HG03159 (cell line): ENCODE measurements around the gene SYT14.
"Not testable (repeated sequence)": the region's sequence is repeated elsewhere in the genome, so short reads cannot be mapped to it uniquely, and the experiment has no call there.

ENCODE experiments used
- ATAC-seq: cut with Tn5 transposase; IDR thresholded peaks from one replicate; pipeline ENCODE4 v1.9.1; 2021; ENCODE audit warnings: mild to moderate bottlenecking, moderate library complexity; ENCODE audit not compliant: unreplicated experiment

SYT14 gene

DNA sequence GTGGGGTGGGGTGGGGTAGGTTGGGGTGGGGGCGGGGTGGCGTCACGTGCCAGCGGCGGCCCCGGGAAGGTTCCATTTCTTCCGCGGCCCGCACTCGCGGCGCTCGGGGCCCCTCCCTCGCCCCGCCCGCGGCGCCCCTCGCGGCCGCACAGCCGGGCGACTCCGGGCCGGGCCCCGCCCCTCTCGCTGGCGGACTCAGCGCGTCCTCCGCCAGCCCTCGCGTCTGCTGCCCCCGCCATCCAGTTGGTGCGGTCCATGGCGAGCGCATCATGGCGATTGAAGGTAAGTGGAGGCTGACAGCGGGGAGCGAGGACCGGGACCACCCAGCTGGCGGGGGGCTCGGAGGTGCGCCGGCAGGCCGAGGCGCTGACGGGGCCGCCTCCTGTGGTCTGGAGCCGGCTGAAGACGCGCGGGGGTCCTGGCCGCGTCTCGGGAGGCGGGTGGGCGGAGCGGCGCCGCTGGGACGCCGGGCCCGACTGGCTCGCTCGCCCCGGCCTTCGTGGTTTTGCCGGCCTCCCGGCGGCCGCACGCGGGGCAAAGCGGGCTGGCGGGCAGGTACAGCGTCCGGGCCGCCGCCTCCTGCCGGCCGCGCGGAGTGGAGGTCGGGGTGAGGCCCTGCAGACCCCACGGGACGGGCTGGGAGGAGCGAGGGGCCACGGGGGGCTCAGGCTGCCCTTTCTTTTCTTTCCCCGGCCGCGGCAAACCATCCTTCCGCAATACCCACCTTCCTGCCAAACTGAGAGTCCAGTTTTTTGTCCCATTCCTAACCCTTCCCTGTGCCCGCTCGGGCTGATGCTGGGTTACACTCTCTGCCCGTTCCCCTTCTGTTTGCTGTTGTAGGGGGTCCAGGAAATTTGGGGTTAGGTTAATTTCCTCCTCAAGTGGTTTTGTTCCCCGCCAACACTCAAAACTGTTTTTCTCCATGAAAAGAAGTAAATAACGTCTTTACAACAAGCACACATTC lies at the start of gene SYT14:
Gene SYT14 (plus strand): TSS at position 222 of the 964 bp plus-strand sequence. CDS start 48 bp downstream, at position 270.
- ATAC-seq: no peak

DNA sequence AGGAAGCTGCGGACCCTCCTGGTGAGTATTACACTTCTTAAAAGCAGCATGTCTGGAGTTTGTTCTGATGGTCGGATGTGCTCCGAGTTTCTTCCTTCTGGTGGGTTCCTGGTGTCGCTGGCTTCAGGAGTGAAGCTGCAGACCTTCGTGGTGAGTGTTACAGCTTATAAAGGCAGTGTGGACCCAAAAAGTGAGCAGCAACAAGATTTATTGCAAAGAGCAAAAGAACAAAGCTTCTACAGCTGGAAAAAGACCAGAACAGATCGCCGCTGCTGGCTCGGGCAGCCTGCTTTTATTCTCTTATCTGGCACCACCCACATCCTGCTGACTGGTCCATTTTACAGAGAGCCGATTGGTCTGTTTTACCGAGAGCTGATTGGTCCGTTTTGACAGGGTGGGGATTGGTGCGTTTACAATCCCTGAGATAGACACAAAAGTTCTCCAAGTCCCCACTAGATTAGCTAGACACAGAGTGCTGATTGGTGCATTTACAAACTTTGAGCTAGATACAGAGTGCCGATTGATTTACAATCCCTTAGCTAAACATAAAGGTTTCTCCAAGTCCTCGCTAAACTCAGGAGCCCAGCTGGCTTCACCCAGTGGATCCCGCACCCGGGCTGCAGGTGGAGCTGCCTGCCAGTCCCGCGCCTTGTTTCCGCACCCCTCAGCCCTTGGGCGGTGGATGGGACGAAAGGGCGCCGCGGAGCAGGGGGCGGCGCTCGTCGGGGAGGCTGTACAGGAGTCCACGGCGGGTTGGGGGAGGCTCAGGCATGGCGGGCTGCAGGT lies 49.5 kb upstream of the SYT14 start:
- not testable (repeated sequence) for ATAC-seq

DNA sequence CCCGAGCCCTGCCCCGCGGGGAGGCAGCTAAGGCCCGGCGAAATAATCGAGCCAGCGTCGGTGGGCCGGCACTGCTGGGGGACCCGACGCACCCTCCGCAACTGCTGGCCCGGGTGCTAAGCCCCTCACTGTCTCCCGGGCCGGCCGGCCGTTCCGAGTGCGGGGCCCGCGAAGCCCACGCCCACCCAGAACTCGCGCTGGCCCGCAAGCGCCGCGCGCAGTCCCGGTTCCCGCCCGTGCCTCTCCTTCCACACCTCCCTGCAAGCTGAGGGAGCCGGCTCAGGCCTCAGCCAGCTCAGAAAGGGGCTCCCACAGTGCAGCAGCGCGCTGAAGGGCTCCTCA lies 49.0 kb upstream of the SYT14 start:
- ATAC-seq: no peak

DNA sequence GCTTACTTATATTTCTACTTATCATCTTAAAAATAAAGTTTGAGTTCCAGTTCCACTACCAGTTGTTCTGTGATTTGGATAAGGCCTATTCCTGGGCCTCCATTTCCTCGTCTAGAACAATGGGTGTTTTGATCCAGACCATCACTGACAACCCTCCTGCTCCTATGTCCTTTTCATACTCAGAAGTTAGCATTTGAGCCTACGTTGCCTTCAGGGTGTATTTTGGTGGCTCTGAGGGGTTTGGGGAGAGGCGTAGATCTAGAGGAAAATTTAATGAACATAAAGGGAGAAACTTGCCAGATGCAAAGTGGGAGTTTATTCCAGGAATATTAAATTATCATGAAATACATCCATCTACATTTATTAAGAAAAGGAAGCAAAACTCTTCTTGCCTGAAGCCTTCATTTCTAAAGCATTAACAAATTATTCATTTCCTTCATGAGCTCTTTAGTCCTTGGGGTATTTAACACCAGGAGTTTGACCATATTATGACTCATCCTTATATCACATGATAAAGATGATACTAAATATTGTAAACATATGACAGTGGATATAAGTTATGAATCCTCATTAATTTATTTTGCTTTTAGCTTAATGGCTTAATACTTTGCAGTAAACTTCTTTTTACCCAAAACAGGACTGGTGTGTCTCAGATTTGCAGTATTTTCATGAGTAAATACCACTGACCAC lies 47.2 kb upstream of the SYT14 start:
- ATAC-seq: no peak

DNA sequence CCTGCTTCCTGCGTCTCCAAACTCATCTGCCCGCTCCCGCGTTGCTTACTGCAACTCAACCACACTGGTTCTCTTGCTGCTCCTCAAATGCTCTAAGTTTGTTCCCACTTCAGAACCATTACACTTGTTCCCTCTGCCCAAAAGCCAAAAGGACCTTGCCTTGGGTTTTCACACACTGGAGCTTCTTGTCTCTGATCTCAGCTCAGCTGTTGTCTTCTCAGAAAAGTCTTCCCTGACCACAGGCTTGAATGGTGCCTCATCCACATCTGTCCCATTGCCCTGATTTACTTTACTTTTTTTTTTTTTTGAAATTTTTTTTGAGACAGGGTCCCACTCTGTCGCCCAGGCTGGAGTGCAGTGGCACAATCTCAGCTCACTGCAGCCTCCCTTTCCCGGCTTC lies 44.3 kb upstream of the SYT14 start:
- ATAC-seq: no peak

DNA sequence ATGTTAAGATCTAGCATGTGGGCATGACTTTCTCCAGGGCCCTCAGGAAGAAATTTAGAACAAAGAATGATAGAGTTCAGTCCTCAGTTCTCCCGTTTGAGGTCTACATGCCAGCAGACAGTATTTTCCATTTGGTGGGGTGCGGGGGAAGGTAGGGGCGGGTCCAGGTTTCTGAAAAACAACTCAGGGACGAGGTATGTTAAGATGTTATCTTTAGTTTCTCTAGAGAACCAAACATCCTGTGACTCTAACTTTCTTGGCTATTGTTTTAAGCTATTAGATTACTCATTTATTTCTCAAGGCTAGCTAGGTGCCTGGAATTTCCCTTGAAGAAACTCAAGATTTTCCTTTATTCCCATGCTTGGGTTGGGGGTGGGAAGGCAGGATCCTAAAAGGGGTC lies 42.3 kb upstream of the SYT14 start:
- ATAC-seq: no peak

DNA sequence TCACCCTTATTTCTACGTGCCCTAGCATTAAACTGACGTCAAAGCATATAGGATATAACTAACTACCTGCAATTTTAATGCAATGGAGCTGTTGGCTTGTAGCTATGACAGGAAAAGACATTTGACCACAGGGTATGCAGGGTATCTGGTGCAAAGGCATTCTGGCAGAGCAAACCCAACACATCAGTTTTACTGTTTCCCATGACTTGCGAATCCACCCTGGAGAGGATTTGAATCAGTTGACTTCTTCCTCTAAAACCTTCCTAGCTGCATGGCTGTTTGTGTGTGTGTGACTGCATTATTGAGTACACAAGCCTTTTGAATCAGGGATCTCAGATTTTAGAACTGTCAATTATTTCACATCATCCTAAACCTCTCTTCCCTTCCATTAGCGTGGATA lies 41.7 kb upstream of the SYT14 start:
- no peak for ATAC-seq

DNA sequence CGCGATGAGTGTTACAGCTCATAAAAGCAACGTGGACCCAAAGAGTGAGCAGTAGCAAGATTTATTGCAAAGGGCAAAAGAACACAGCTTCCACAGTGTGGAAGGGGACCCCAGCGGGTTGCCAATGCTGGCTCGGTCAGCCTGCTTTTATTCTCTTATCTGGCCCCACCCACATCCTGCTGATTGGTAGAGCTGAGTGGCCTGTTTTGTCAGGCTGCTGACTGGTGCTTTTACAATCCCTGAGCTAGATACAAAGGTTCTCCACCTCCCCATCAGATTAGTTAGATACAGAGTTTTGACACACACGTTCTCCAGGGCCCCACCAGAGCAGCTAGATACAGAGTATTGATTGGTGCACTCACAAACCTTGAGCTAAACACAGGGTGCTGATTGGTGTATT lies 39.7 kb upstream of the SYT14 start:
- not testable (repeated sequence) for ATAC-seq

DNA sequence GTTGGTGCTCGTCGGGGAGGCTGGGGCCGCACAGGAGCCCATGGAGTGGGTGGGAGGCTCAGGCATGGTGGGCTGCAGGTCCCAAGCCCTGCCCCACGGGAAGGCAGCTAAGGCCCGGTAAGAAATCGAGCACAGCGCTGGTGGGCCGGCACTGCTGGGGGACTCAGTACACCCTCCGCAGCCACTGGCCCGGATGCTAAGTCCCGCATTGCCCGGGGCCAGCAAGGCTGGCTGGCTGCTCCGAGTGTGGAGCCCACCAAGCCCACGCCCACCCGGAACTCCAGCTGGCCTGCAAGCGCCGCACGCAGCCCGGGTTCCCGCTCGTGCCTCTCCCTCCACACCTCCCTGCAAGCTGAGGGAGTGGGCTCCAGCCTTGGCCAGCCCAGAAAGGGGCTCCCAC lies 39.2 kb upstream of the SYT14 start:
- ATAC-seq: not testable (repeated sequence)

DNA sequence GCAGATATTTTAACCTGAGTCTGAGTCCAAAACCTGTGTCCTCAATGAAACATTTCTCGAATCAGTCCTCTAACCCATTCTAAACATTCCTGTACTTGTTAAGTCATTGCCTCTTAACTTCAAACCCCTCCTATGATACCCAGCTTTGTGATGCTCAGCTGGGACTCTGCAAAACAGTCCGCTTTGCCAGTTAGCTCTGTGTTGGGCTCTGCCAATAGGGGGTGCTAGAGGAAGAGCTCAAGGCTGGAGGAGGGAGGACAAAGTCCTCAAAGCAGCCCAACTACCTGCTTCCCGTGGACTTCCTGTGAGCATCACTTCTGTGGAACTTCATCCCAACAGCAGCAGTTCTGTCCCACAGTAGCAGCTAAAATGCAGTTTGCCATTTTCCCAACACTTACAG lies 38.1 kb upstream of the SYT14 start:
- peak; percentile 76 for ATAC-seq

DNA sequence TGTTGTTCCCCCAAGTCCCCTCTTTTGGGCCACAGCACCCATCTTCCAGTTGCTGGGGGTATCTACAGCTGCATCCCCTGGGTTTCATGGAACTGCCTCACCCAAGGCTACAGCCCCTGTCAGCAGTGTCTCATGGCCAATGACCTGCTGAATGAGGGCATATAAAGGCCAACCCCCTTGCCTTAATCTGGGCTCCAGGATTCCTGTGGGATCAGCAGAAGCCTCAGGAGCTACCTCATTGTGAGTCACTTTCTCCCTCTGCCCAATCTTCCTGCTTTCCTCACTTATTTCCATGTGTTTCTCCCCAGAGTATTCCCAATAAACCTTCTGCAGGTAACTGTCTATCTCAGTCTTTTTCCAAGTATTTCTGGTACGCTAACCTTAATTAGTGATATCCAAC lies 37.3 kb upstream of the SYT14 start:
- ATAC-seq: no peak

DNA sequence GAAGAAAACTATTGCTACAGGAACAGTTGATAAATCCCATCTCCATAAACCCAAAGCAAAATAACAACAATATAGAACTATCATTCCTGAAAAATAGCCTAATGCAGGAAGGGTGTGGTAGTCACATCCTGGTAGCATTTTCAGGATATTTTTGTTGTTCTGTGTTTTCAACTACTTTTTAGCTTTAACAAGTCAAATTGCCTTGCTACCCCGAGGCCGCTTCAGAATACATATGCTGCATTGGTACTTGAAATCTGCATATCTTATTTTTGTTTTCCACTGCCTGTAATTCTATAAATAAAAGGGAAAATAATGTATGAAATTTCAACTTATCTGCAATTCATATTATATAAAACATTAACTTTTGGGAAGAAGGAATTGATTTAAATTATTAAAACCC lies 36.8 kb upstream of the SYT14 start:
- no peak for ATAC-seq

DNA sequence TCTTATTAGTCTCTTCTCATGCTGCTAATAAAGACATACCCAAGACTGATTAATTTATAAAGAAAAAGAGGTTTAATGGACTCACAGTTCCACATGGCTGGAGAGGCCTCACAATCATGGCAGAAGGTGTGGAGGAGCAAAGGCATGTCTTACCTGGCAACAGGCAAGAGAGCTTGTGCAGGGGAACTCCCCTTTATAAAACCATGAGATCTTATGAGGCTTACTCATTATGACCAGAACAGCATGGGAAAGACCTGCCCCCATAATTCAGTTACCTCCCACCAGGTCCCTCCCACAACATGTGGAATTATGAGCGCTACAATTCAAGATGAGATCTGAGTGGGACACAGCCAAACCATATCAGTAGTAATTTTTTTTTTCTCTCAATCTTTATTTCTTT lies 33.2 kb upstream of the SYT14 start:
- not testable (repeated sequence) for ATAC-seq

DNA sequence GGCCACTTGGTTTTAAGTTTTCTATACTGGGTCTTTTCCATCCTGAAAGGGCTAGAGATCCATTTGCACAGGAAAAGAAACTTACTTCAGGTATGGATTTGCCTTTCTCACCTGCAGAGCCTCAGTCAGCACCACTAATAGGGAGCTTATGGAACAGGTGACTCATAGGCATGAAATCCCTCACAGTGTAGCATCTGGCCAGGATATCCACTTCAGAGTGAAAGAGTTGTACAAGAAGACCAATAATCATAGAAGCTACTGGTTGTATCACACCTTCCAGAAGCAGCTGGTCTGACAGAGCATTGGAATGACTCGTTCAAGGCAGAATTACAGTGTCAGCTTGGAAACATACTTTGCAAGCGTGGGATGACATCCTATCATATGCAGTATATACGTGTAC lies 26.3 kb upstream of the SYT14 start:
- ATAC-seq: no peak

DNA sequence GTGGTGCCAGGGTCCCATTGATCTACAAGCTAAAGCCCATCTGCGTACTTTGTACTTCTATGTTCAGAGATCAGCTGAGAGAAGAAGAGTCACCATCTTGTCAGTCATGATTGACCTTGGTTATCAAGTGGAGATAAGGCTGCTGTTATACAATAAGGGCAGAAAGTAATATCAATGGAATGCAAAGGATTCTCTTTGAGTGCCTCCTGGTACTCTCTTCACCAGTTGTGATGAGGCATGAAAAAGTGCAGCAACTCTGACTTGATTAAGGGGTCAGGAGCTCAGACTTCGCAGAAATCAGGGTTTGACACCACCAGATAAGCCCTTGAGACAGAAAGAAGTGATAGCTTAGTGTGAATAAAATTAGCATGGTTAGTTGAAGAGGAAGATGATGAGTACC lies 25.7 kb upstream of the SYT14 start:
- no peak for ATAC-seq

DNA sequence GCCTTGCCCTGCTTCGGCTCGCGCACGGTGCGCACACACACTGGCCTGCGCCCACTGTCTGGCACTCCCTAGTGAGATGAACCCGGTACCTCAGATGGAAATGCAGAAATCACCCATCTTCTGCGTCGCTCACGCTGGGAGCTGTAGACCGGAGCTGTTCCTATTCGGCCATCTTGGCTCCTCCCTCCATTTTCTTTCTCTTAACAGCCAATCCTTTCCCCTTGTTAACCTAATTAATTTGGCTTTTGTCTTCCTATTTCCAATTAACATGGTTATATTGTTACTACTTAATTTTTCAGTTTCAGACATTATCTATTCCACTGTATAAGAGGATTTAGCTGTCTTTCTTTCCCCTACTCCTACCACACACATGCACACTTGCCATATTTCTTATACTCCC lies 18.4 kb upstream of the SYT14 start:
- not testable (repeated sequence) for ATAC-seq

DNA sequence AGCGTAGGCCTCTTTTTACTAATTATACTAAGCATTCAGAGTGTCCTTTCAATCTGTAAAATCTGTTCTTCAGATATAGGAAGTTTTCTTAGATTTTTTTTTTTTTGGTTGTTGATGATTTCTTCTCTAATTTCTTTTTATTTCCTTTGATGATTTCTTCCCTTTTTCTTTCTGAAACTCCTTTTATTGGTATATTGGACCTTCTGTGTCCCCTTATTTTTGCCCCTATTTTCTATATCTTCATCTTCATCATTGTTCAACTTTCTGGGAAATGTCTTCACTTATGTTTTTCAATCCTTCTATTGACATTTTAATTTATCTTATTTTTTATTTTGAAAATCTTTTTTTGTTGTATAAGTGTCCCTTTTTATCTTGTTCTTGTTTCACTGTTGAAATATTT lies 17.2 kb upstream of the SYT14 start:
- ATAC-seq: no peak

DNA sequence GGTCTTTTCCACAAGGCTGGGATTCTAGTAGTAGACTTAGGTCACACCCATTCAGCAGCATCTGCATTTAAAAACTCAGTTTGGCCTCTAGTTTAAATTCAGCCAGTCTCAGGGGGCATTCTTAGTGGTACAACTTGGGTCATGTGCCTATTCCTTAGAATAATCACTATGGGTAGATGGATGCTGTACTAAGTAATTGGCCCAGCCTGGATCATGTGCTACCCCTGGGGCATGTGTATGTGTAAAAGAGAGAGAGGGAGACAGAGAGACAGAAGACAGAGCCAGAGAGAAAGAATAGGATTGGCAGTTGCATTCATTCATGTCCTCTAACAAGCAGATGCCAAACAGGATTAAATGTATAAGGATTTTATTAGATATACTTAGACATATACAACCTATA lies 13.6 kb upstream of the SYT14 start:
- ATAC-seq: no peak

DNA sequence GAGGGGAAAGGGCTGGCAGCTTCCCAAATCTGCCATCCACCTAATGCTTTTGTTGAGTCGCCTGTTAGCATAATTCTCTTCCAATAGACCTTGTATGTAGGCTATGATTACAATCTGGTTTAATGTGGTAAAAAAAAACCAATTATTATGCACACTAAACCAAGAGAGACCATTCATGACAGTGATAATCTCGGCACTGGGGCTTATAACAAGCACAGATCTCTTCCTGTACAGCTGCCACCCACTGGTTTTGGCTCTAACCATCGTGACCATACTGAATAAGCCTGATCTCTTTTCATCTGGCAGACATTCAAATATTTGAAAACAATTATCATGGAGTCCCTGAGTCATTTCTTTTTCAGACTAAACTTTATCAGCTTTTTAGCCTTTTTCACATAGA lies 12.0 kb upstream of the SYT14 start:
- no peak for ATAC-seq

DNA sequence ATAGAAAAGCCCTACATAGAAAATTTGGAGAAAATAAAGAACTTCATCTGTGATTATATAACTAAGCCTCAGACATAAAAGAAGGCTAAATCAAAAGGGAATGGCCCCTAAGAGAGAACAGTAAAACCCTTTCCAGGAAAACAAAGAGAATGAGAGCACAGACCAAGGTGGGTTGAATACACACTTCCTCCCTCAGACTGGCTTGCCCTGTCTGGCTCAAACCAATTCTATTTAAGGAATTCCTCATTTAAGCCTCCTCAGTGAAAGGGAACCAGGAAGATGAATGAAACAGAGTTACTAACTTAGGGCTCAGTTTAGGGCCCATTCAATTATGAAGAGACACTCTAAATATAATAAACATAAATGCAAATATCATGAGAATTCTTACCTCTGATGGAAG lies 10.6 kb upstream of the SYT14 start:
- no peak for ATAC-seq

DNA sequence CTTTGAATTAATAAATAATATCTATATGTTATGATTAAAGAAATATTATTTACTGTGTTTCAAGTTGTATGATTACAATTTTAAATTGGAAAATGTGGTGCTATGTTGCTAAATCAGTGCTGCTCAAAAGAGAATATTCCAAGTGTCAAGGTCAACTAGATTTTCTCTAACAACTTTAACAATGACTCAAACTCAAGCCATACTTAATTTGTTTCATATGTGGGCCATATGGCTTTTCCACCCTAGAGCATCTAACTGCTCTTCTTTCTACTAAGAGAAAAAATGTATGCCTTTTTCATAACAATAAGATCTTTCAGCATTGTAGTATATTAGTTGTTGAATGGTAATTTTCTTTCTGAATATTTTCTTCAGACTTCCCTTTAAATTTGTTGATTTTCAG lies 8.3 kb upstream of the SYT14 start:
- no peak for ATAC-seq

DNA sequence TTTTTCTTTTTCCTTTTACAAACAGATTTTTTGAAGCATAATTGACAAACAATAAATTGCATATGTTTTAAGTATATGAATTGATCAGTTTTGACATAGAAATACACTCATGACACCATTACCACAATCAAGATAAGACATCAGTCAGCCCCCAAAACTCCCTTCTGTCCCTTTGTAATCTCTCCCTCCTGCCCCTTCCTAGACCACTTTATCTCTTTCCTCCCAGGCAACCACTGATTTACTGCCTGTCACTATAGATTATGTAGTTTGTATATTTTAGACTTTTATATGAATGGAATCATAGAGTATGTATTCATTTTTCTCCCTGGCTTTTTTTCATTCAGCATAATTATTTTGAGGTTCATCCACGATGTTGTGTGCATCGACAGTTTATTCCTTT lies 6.9 kb upstream of the SYT14 start:
- no peak for ATAC-seq
